ENCODE measurements around the gene SCFD2.

DNA sequence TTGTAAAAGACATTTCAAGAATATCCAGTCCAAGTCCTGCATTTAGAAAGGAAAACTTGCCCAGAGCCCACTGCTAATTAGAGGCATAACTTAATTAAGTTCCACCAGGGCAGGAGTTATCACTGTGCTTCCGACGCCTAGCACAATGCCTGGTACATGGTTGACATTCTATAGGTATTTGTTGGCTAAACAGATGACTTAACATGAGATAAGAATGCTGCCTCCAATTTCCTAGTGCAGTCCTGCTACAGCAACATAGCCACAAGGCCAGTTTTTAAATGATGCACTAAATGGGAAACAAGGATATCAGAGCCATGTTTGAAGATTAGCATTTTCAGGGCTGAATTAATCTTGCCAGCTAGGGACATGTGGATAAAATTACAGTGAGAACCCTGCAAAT, 339.6 kb downstream of the SCFD2 start:
- TF ChIP-seq, protein P1, sequence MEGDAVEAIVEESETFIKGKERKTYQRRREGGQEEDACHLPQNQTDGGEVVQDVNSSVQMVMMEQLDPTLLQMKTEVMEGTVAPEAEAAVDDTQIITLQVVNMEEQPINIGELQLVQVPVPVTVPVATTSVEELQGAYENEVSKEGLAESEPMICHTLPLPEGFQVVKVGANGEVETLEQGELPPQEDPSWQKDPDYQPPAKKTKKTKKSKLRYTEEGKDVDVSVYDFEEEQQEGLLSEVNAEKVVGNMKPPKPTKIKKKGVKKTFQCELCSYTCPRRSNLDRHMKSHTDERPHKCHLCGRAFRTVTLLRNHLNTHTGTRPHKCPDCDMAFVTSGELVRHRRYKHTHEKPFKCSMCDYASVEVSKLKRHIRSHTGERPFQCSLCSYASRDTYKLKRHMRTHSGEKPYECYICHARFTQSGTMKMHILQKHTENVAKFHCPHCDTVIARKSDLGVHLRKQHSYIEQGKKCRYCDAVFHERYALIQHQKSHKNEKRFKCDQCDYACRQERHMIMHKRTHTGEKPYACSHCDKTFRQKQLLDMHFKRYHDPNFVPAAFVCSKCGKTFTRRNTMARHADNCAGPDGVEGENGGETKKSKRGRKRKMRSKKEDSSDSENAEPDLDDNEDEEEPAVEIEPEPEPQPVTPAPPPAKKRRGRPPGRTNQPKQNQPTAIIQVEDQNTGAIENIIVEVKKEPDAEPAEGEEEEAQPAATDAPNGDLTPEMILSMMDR (IDR thresholded peaks at IDR 0.05; ENCODE audit: low read length) = no peak
- no peak for TF ChIP-seq EZH2 (IDR thresholded peaks at IDR 0.05; ENCODE audit: borderline replicate concordance, low read length)
